Ishikawa (cell line): ENCODE data around the gene FARS2.

Experiments used
- CEBPB ChIP-seq: IDR thresholded peaks from 2 replicates; pipeline ENCODE4 v1.6.1; 2012
- CREB1 ChIP-seq: IDR thresholded peaks from 2 replicates; pipeline ENCODE4 v1.6.1; 2012; ENCODE audit warnings: low read depth
- EGR1 ChIP-seq: IDR thresholded peaks from 2 replicates; pipeline ENCODE4 v1.6.1; 2012
- EP300 ChIP-seq: IDR thresholded peaks from 2 replicates; pipeline ENCODE4 v1.6.1; 2012; ENCODE audit warnings: borderline replicate concordance
- FOXM1 ChIP-seq: IDR thresholded peaks from 2 replicates; pipeline ENCODE4 v1.6.1; 2012; ENCODE audit warnings: low read depth, borderline replicate concordance
- MAX ChIP-seq: IDR thresholded peaks from 2 replicates; pipeline ENCODE4 v1.6.1; 2012
- NFIC ChIP-seq: IDR thresholded peaks from 2 replicates; pipeline ENCODE4 v1.6.1; 2012
- RAD21 ChIP-seq: IDR thresholded peaks from 2 replicates; pipeline ENCODE4 v1.6.1; 2012; ENCODE audit warnings: low read depth
- TAF1 ChIP-seq: IDR thresholded peaks from 2 replicates; pipeline ENCODE4 v1.6.1; 2012; ENCODE audit warnings: low read depth, mild to moderate bottlenecking
- TCF12 ChIP-seq: IDR thresholded peaks from 2 replicates; pipeline ENCODE4 v1.6.1; 2012; ENCODE audit warnings: low read depth
- TEAD4 ChIP-seq: IDR thresholded peaks from 2 replicates; pipeline ENCODE4 v1.6.1; 2012
- USF1 ChIP-seq: IDR thresholded peaks from 2 replicates; pipeline ENCODE4 v1.6.1; 2012
- YY1 ChIP-seq: IDR thresholded peaks from 2 replicates; pipeline ENCODE4 v1.6.1; 2012; ENCODE audit warnings: low read depth
- ZBTB7A ChIP-seq: IDR thresholded peaks from 2 replicates; pipeline ENCODE4 v1.6.1; 2012; ENCODE audit warnings: low read depth
- TF ChIP-seq, protein P1 (sequence below): IDR thresholded peaks from 2 replicates; pipeline ENCODE4 v1.6.1; 2012; ENCODE audit warnings: low read depth, mild to moderate bottlenecking

FARS2 gene

GRCh38 chr6:5753209-5753608 lies 491.9 kb downstream of the FARS2 start:
- TF ChIP-seq MAX (no peak), FOXM1 (no peak), TAF1 (no peak), RAD21 (no peak), TCF12 (no peak), EGR1 (no peak), YY1 (no peak), CEBPB (no peak), USF1 (no peak), NFIC (no peak), TEAD4 (no peak)
- TF ChIP-seq, protein P1, sequence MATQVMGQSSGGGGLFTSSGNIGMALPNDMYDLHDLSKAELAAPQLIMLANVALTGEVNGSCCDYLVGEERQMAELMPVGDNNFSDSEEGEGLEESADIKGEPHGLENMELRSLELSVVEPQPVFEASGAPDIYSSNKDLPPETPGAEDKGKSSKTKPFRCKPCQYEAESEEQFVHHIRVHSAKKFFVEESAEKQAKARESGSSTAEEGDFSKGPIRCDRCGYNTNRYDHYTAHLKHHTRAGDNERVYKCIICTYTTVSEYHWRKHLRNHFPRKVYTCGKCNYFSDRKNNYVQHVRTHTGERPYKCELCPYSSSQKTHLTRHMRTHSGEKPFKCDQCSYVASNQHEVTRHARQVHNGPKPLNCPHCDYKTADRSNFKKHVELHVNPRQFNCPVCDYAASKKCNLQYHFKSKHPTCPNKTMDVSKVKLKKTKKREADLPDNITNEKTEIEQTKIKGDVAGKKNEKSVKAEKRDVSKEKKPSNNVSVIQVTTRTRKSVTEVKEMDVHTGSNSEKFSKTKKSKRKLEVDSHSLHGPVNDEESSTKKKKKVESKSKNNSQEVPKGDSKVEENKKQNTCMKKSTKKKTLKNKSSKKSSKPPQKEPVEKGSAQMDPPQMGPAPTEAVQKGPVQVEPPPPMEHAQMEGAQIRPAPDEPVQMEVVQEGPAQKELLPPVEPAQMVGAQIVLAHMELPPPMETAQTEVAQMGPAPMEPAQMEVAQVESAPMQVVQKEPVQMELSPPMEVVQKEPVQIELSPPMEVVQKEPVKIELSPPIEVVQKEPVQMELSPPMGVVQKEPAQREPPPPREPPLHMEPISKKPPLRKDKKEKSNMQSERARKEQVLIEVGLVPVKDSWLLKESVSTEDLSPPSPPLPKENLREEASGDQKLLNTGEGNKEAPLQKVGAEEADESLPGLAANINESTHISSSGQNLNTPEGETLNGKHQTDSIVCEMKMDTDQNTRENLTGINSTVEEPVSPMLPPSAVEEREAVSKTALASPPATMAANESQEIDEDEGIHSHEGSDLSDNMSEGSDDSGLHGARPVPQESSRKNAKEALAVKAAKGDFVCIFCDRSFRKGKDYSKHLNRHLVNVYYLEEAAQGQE: no peak

GRCh38 chr6:5754904-5755303 lies 493.6 kb downstream of the FARS2 start:
- no peak for TF ChIP-seq NFIC
- TF ChIP-seq TAF1: no peak
- TF ChIP-seq TEAD4: no peak
- TF ChIP-seq EP300: no peak
- no peak for TF ChIP-seq ZBTB7A
- no peak for TF ChIP-seq FOXM1
- no peak for TF ChIP-seq RAD21
- TF ChIP-seq, protein P1: no peak
- TF ChIP-seq TCF12: no peak
- no peak for TF ChIP-seq MAX
- TF ChIP-seq USF1: no peak
- no peak for TF ChIP-seq CEBPB

DNA sequence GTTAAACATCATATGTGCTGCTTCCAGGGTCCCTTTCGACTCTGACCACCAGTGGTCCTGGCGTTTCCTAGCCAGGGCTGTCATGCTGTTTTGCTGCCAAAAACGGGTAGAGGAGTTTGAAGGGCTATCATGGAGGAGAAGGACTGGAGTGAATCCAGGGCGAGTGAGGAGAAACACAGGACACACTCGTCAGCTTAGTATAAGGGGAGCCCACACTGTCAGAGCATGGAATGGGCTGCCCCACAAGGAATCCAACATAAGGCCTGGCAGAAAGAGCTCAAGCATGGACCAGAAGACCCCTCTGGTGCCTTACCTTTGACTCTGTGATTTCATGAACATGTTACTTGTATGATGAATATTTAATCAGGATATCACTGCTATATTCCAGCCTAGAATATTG lies 498.3 kb downstream of the FARS2 start:
- TF ChIP-seq TAF1: no peak
- no peak for TF ChIP-seq CREB1
- TF ChIP-seq NFIC: no peak
- TF ChIP-seq USF1: no peak
- no peak for TF ChIP-seq TEAD4
- no peak for TF ChIP-seq EGR1
- no peak for TF ChIP-seq RAD21
- no peak for TF ChIP-seq ZBTB7A
- no peak for TF ChIP-seq CEBPB
- TF ChIP-seq, protein P1: no peak
- no peak for TF ChIP-seq TCF12
- TF ChIP-seq YY1: no peak
- no peak for TF ChIP-seq MAX
- no peak for TF ChIP-seq EP300
- no peak for TF ChIP-seq FOXM1

DNA sequence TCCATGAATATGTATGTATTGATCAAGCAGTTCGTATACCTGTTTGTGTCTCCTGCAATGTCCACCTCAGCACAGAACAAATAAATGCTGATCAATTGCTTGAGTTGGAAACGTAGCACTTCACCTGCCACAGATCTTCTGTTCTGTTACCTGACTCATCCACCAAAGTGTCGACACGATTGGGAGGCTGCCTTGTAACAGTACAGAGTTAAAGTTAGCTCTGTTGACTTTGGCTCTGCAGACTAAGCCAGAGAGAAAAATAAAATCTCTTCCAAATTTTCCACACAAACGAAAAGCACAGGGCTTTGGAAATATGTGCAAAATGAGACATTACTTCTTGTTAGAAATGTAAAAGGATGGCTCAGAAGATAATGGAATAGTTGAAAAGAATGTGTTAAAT lies 500.1 kb downstream of the FARS2 start:
- no peak for TF ChIP-seq NFIC
- no peak for TF ChIP-seq ZBTB7A
- no peak for TF ChIP-seq EGR1
- no peak for TF ChIP-seq CEBPB
- TF ChIP-seq RAD21: no peak
- no peak for TF ChIP-seq TCF12
- no peak for TF ChIP-seq CREB1
- TF ChIP-seq, protein P1: no peak
- no peak for TF ChIP-seq MAX
- TF ChIP-seq TAF1: no peak
- TF ChIP-seq EP300: no peak
- TF ChIP-seq TEAD4: no peak
- TF ChIP-seq USF1: no peak
- no peak for TF ChIP-seq FOXM1
